ENCODE data around the gene FOSL2.

DNA sequence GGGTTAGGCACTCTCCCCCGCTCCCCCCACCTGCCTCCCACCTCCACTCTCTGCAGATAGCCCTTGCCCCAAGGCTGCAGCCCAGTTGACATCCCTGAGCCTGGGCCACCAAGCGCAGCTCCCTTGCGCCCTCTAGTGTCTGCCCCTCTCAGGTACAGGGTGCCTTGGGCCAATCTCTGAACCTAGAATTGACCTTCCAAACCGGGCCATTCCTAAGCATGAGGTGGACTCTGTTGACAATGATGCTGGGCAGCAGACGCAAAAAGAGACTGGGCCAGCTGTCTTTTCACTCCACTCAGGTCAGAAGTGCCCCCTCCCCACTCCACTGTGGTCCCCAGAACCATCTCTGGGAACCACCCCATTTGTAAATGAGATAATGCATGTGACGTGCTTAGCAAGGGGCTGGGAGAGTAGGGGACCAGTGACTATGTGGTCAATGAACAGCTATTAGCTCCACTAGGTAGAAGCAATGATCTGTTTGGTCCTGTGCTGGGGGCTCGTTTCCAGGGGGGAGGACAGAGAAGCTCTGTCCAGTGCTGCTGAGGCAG lies 60.0 kb downstream of the FOSL2 start:
- TF ChIP-seq POLR2A (IDR thresholded peaks at IDR 0.05; ENCODE audit: low read length) (no peak), GATA1 (IDR thresholded peaks at IDR 0.05; ENCODE audit: low read depth, low read length) (no peak)

Data from erythroblast (primary cell).